DOHH2 (cell line): ENCODE measurements around the gene SHISA5.

ENCODE experiments used
- CTCF ChIP-seq: fragments of 200-600 bp; sonication (generic); IDR thresholded peaks from one replicate; pipeline ENCODE4 v1.5.1; 2014; ENCODE audit warnings: antibody characterized with exemption, mild to moderate bottlenecking, low read depth, low read length; ENCODE audit not compliant: poor library complexity, severe bottlenecking
- EZH2phosphoT487 ChIP-seq: fragments of 200-600 bp; sonication (generic); IDR thresholded peaks from 2 replicates; pipeline ENCODE4 v1.6.1; 2017; ENCODE audit warnings: borderline replicate concordance, mild to moderate bottlenecking, antibody characterized with exemption, low read length, moderate library complexity, mixed read lengths

- TF ChIP-seq CTCF (no peak), EZH2phosphoT487 (no peak)
These were observed 448 bp downstream of the SHISA5 start for GRCh38 chr3:48503401-48504050.
